HepG2 (cell line): ENCODE results near the gene SCRG1. TPM values are rescaled to one million over a fixed set of nuclear protein-coding genes. Genes with fewer than 3 reads are reported as not detected.

ENCODE experiments used
- CBFB ChIP-seq: sonication (generic); formaldehyde crosslinking; IDR thresholded peaks from 2 replicates; pipeline ENCODE4 v1.4.0; 2020; ENCODE audit warnings: missing genetic modification reagents
- HNRNPLL ChIP-seq: fragments of 200-400 bp; formaldehyde crosslinking; IDR thresholded peaks from 2 replicates; pipeline ENCODE4 v1.6.1; 2017; ENCODE audit warnings: mild to moderate bottlenecking, low read depth, low read length; ENCODE audit not compliant: poor library complexity, severe bottlenecking
- NFIC ChIP-seq: IDR thresholded peaks from 2 replicates; pipeline ENCODE4 v1.6.1; 2012; ENCODE audit warnings: mild to moderate bottlenecking, low read length, inconsistent platforms
- PAF1 ChIP-seq: IDR thresholded peaks from 2 replicates; pipeline ENCODE4 v1.6.1; 2016; ENCODE audit warnings: missing genetic modification reagents, missing compliant biosample characterization
- RBM39 ChIP-seq: fragments of 200-400 bp; formaldehyde crosslinking; IDR thresholded peaks from one replicate; pipeline ENCODE4 v1.6.1; 2018; ENCODE audit warnings: antibody characterized with exemption, mild to moderate bottlenecking, low read depth, low read length; ENCODE audit not compliant: poor library complexity, severe bottlenecking
- TCF7 ChIP-seq: sonication (generic); IDR thresholded peaks from 2 replicates; pipeline ENCODE4 v1.6.1; 2016; ENCODE audit warnings: antibody characterized with exemption, low read depth
- ZFYVE20 ChIP-seq: sonication (generic); formaldehyde crosslinking; IDR thresholded peaks from 2 replicates; pipeline ENCODE4 v1.8.0; 2023; ENCODE audit warnings: low read depth, mild to moderate bottlenecking, moderate library complexity, missing genetic modification reagents, borderline replicate concordance
- ZNF333 ChIP-seq: sonication (generic); formaldehyde crosslinking; IDR thresholded peaks from 2 replicates; pipeline ENCODE4 v1.4.0; 2020; ENCODE audit warnings: mild to moderate bottlenecking, missing genetic modification reagents, borderline replicate concordance
- ZNF468 ChIP-seq: sonication (generic); formaldehyde crosslinking; IDR thresholded peaks from 2 replicates; pipeline ENCODE4 v1.8.0; 2022; ENCODE audit warnings: mild to moderate bottlenecking, moderate library complexity, missing genetic modification reagents
- ZNF652 ChIP-seq: IDR thresholded peaks from 2 replicates; pipeline ENCODE4 v1.6.1; 2016; ENCODE audit warnings: low read depth, borderline replicate concordance
- polyA plus RNA-seq, 8 experiments: library from polyadenylated mRNA; depleted of rRNA in 3 of 8; stranded (reverse) in 7 of 8; unstranded in 1 of 8; fragments of >200 nt; fragmentation: Illumina TruSeq in 4 of 8; extraction: Trizol in 4 of 8; gene quantifications; 2 replicates each; pipeline versions ENCODE4 v1.2.1 to v1.2.3, GENCODE V29; 2011 to 2016; ENCODE audit warnings: low read depth in 4 of 8, missing spikeins in 1 of 8, mixed read lengths in 1 of 8; ENCODE audit not compliant: insufficient read depth in 1 of 8
- total RNA-seq, 5 experiments: library from RNA; depleted of rRNA; stranded (reverse); fragments of >200 nt; fragmentation: Illumina TruSeq; extraction: Trizol; gene quantifications; 2 replicates each; pipeline ENCODE4 v1.2.3, GENCODE V29; 2016; ENCODE audit warnings: low read depth in 1 of 5
- TF ChIP-seq, protein P1 (sequence below): sonication (generic); formaldehyde crosslinking; IDR thresholded peaks from 2 replicates; pipeline ENCODE4 v1.5.0; 2020; ENCODE audit warnings: mild to moderate bottlenecking, missing genetic modification reagents, borderline replicate concordance
- TF ChIP-seq, protein P2 (sequence below): sonication (generic); formaldehyde crosslinking; IDR thresholded peaks from 2 replicates; pipeline ENCODE4 v1.4.0; 2020; ENCODE audit warnings: missing genetic modification reagents
- TF ChIP-seq, protein P3 (sequence below): sonication (generic); formaldehyde crosslinking; conservative IDR thresholded peaks from 2 replicates; pipeline ENCODE4 v1.8.1; 2023; ENCODE audit warnings: missing genetic modification reagents
- TF ChIP-seq, protein P4 (sequence below): sonication (generic); formaldehyde crosslinking; IDR thresholded peaks from 2 replicates; pipeline ENCODE4 v1.5.1; 2020; ENCODE audit warnings: mild to moderate bottlenecking, moderate library complexity, missing genetic modification reagents

SCRG1 gene
- total and polyA plus RNA-seq, 2 of the 13 experiments (the other 11 are each of a cell fraction or from before 2014, with no cell fraction given) = not detected

DNA sequence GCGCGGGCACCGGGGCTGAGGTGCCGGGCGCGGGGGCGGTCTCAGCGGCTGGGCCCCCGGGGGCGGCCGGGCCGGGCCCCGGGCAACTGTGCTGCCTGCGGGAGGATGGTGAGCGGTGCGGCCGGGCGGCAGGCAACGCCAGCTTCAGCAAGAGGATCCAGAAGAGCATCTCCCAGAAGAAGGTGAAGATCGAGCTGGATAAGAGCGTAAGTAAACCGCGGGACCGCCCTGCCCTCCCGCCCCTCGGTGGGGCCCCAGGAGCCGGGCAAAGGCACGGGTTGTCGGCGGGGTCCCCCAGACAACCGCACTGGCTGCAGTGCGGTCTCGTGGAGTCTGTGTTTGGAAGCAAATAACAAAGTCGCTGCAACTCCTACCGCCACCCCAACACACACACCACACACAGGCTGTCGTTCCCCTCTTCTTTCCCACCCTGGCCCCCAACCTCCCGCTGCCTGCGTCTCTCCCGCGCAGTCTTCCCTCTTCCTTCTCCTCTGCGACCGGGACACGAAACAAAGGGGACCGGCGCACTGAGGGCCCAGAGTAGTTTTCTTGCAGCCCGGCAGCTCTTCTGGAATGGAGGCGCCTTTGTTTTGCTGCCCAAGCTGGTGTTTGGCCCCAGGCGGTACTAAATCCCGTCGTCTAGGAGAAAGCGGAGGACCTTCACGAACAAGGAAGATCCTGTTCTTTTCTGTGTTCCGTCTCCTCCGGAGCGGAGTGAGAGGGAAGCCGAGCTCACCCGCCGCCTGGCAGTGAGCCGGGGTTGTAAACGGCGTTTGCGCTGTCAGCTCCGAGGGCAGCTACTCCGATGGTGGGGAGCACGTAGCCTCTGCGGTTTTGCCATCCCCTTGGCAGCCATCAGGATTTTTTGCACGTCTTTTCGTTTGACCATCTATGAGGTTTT, 27.4 kb downstream of the SCRG1 start (continued):
- TF ChIP-seq, protein P1, sequence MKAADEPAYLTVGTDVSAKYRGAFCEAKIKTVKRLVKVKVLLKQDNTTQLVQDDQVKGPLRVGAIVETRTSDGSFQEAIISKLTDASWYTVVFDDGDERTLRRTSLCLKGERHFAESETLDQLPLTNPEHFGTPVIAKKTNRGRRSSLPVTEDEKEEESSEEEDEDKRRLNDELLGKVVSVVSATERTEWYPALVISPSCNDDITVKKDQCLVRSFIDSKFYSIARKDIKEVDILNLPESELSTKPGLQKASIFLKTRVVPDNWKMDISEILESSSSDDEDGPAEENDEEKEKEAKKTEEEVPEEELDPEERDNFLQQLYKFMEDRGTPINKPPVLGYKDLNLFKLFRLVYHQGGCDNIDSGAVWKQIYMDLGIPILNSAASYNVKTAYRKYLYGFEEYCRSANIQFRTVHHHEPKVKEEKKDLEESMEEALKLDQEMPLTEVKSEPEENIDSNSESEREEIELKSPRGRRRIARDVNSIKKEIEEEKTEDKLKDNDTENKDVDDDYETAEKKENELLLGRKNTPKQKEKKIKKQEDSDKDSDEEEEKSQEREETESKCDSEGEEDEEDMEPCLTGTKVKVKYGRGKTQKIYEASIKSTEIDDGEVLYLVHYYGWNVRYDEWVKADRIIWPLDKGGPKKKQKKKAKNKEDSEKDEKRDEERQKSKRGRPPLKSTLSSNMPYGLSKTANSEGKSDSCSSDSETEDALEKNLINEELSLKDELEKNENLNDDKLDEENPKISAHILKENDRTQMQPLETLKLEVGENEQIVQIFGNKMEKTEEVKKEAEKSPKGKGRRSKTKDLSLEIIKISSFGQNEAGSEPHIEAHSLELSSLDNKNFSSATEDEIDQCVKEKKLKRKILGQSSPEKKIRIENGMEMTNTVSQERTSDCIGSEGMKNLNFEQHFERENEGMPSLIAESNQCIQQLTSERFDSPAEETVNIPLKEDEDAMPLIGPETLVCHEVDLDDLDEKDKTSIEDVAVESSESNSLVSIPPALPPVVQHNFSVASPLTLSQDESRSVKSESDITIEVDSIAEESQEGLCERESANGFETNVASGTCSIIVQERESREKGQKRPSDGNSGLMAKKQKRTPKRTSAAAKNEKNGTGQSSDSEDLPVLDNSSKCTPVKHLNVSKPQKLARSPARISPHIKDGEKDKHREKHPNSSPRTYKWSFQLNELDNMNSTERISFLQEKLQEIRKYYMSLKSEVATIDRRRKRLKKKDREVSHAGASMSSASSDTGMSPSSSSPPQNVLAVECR (CRISPR knock-in tag) = peak; percentile 57; the same call in 1 of the 2 replicates
- TF ChIP-seq, protein P2, sequence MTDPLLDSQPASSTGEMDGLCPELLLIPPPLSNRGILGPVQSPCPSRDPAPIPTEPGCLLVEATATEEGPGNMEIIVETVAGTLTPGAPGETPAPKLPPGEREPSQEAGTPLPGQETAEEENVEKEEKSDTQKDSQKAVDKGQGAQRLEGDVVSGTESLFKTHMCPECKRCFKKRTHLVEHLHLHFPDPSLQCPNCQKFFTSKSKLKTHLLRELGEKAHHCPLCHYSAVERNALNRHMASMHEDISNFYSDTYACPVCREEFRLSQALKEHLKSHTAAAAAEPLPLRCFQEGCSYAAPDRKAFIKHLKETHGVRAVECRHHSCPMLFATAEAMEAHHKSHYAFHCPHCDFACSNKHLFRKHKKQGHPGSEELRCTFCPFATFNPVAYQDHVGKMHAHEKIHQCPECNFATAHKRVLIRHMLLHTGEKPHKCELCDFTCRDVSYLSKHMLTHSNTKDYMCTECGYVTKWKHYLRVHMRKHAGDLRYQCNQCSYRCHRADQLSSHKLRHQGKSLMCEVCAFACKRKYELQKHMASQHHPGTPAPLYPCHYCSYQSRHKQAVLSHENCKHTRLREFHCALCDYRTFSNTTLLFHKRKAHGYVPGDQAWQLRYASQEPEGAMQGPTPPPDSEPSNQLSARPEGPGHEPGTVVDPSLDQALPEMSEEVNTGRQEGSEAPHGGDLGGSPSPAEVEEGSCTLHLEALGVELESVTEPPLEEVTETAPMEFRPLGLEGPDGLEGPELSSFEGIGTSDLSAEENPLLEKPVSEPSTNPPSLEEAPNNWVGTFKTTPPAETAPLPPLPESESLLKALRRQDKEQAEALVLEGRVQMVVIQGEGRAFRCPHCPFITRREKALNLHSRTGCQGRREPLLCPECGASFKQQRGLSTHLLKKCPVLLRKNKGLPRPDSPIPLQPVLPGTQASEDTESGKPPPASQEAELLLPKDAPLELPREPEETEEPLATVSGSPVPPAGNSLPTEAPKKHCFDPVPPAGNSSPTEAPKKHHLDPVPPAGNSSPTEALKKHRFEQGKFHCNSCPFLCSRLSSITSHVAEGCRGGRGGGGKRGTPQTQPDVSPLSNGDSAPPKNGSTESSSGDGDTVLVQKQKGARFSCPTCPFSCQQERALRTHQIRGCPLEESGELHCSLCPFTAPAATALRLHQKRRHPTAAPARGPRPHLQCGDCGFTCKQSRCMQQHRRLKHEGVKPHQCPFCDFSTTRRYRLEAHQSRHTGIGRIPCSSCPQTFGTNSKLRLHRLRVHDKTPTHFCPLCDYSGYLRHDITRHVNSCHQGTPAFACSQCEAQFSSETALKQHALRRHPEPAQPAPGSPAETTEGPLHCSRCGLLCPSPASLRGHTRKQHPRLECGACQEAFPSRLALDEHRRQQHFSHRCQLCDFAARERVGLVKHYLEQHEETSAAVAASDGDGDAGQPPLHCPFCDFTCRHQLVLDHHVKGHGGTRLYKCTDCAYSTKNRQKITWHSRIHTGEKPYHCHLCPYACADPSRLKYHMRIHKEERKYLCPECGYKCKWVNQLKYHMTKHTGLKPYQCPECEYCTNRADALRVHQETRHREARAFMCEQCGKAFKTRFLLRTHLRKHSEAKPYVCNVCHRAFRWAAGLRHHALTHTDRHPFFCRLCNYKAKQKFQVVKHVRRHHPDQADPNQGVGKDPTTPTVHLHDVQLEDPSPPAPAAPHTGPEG (CRISPR knock-in tag) = peak; percentile 40; the same call in 1 of the 2 replicates
- TF ChIP-seq TCF7 = no peak
- TF ChIP-seq NFIC = no peak
- no peak for TF ChIP-seq ZNF333 (CRISPR knock-in tag)
- no peak for TF ChIP-seq PAF1 (CRISPR knock-in tag)
- no peak for TF ChIP-seq ZFYVE20 (CRISPR knock-in tag)
- TF ChIP-seq, protein P3, sequence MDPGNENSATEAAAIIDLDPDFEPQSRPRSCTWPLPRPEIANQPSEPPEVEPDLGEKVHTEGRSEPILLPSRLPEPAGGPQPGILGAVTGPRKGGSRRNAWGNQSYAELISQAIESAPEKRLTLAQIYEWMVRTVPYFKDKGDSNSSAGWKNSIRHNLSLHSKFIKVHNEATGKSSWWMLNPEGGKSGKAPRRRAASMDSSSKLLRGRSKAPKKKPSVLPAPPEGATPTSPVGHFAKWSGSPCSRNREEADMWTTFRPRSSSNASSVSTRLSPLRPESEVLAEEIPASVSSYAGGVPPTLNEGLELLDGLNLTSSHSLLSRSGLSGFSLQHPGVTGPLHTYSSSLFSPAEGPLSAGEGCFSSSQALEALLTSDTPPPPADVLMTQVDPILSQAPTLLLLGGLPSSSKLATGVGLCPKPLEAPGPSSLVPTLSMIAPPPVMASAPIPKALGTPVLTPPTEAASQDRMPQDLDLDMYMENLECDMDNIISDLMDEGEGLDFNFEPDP (CRISPR knock-in tag) = no peak
- TF ChIP-seq RBM39 = peak; percentile 3
- TF ChIP-seq, protein P4, sequence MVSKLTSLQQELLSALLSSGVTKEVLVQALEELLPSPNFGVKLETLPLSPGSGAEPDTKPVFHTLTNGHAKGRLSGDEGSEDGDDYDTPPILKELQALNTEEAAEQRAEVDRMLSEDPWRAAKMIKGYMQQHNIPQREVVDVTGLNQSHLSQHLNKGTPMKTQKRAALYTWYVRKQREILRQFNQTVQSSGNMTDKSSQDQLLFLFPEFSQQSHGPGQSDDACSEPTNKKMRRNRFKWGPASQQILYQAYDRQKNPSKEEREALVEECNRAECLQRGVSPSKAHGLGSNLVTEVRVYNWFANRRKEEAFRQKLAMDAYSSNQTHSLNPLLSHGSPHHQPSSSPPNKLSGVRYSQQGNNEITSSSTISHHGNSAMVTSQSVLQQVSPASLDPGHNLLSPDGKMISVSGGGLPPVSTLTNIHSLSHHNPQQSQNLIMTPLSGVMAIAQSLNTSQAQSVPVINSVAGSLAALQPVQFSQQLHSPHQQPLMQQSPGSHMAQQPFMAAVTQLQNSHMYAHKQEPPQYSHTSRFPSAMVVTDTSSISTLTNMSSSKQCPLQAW = no peak
- TF ChIP-seq ZNF468 (CRISPR knock-in tag) = no peak
- TF ChIP-seq CBFB (CRISPR knock-in tag) = 0 out of 2 replicates have a peak, but pooled peaks have one; percentile 45
- no peak for TF ChIP-seq ZNF652 (CRISPR knock-in tag)
- TF ChIP-seq HNRNPLL = peak; percentile 95
